K562 (cell line): Measurements from ENCODE around the gene JUND. TPM values are rescaled to one million over a fixed set of nuclear protein-coding genes. Genes with fewer than 3 reads are reported as not detected.
A peak's percentile ranks its signal among the peaks of the same experiment; 100 is the strongest.

Source experiments
- ATF1 ChIP-seq, 2 experiments: fragments of 450-650 bp in 1 of 2; IDR thresholded peaks; 2 replicates each; pipeline ENCODE4 v1.6.1; 2016; ENCODE audit warnings: missing compliant biosample characterization in 1 of 2, missing genetic modification characterization in 1 of 2
- CHD4 ChIP-seq: fragments of 200-600 bp; sonication (generic); IDR thresholded peaks from 3 replicates; pipeline ENCODE4 v1.6.1; 2012; ENCODE audit warnings: low read depth, mild to moderate bottlenecking, mixed read lengths, low read length, inconsistent platforms; ENCODE audit not compliant: insufficient read depth, insufficient replicate concordance, poor library complexity, severe bottlenecking
- DDX20 ChIP-seq: fragments of 450-650 bp; IDR thresholded peaks from 2 replicates; pipeline ENCODE4 v1.6.1; 2016; ENCODE audit warnings: missing genetic modification characterization, low read depth, mild to moderate bottlenecking, missing compliant biosample characterization, moderate library complexity
- ETV6 ChIP-seq, 3 experiments: fragments of 150-350 bp in 1 of 3; sonication (generic) in 1 of 3; formaldehyde crosslinking in 1 of 3; IDR thresholded peaks; 2 replicates each; pipeline versions ENCODE4 v1.6.1 to v1.8.0; 2014 to 2022; ENCODE audit warnings: borderline replicate concordance in 2 of 3, low read depth in 2 of 3, antibody characterized with exemption in 1 of 3, low read length in 1 of 3, mild to moderate bottlenecking in 1 of 3, missing genetic modification reagents in 1 of 3
- POLR2A ChIP-seq: fragments of 450-650 bp; conservative IDR thresholded peaks from 2 replicates; pipeline ENCODE4 v1.6.1; 2016
- POLR2AphosphoS5 ChIP-seq: IDR thresholded peaks from 2 replicates; pipeline ENCODE4 v1.6.1; 2011; ENCODE audit warnings: mild to moderate bottlenecking, low read depth, low read length, moderate library complexity; ENCODE audit not compliant: control insufficient read depth, insufficient read depth
- ZNF311 ChIP-seq: fragments of 250-450 bp; sonication (Bioruptor Pico); IDR thresholded peaks from 2 replicates; pipeline ENCODE4 v1.4.0; 2020; ENCODE audit warnings: mild to moderate bottlenecking, moderate library complexity
- ZNF431 ChIP-seq: sonication (generic); formaldehyde crosslinking; IDR thresholded peaks from 2 replicates; pipeline ENCODE4 v1.8.0; 2022; ENCODE audit warnings: mild to moderate bottlenecking, missing genetic modification reagents
- ZZZ3 ChIP-seq: fragments of 450-650 bp; IDR thresholded peaks from 2 replicates; pipeline ENCODE4 v1.6.1; 2016; ENCODE audit warnings: antibody characterized with exemption, mild to moderate bottlenecking, moderate library complexity
- polyA plus RNA-seq, 8 experiments: library from polyadenylated mRNA; depleted of rRNA in 4 of 8; stranded (reverse) in 5 of 8; unstranded in 3 of 8; fragments of >200 nt; fragmentation: Nextera tagmentation in 2 of 8; fragmentation: Illumina TruSeq in 1 of 8; extraction: Ambion mirVana in 2 of 8; extraction: Trizol in 1 of 8; gene quantifications; 2 replicates each; pipeline versions ENCODE4 v1.2.1 to v1.2.3, GENCODE V29; 2011 to 2014; ENCODE audit warnings: inconsistent platforms in 1 of 8, missing spikeins in 1 of 8
- total RNA-seq, 7 experiments: library from RNA; depleted of rRNA in 6 of 7; stranded (reverse); fragments of >200 nt in 6 of 7; fragmentation: Illumina TruSeq in 2 of 7; extraction: Trizol in 2 of 7; gene quantifications; 2 replicates each; pipeline versions ENCODE4 v1.2.1 to v1.2.3, GENCODE V29; 2011 to 2021; ENCODE audit warnings: low replicate concordance in 1 of 7
- TF ChIP-seq, protein P1 (sequence below): IDR thresholded peaks from 2 replicates; pipeline ENCODE4 v1.6.1; 2016; ENCODE audit warnings: missing genetic modification characterization, missing compliant biosample characterization
- TF ChIP-seq, protein P2 (sequence below): fragments of 250-450 bp; sonication (Bioruptor Pico); IDR thresholded peaks from 2 replicates; pipeline ENCODE4 v1.8.0; 2022; ENCODE audit warnings: inconsistent platforms, mild to moderate bottlenecking, moderate library complexity, borderline replicate concordance
- TF ChIP-seq, protein P3 (sequence below): fragments of 450-650 bp; IDR thresholded peaks from 2 replicates; pipeline ENCODE4 v1.6.1; 2017; ENCODE audit warnings: antibody characterized with exemption, mild to moderate bottlenecking
- TF ChIP-seq, protein P4 (sequence below): IDR thresholded peaks from 3 replicates; pipeline ENCODE4 v1.6.1; 2011; ENCODE audit warnings: borderline replicate concordance, mild to moderate bottlenecking, moderate library complexity; ENCODE audit not compliant: insufficient read length; ENCODE audit errors: extremely low read depth

The JUND gene
- total and polyA plus RNA-seq, 9 of the 15 experiments (the other 6 are each of a cell fraction or from before 2014, with no cell fraction given): 6.4 to 286 (median 42.3) TPM

DNA sequence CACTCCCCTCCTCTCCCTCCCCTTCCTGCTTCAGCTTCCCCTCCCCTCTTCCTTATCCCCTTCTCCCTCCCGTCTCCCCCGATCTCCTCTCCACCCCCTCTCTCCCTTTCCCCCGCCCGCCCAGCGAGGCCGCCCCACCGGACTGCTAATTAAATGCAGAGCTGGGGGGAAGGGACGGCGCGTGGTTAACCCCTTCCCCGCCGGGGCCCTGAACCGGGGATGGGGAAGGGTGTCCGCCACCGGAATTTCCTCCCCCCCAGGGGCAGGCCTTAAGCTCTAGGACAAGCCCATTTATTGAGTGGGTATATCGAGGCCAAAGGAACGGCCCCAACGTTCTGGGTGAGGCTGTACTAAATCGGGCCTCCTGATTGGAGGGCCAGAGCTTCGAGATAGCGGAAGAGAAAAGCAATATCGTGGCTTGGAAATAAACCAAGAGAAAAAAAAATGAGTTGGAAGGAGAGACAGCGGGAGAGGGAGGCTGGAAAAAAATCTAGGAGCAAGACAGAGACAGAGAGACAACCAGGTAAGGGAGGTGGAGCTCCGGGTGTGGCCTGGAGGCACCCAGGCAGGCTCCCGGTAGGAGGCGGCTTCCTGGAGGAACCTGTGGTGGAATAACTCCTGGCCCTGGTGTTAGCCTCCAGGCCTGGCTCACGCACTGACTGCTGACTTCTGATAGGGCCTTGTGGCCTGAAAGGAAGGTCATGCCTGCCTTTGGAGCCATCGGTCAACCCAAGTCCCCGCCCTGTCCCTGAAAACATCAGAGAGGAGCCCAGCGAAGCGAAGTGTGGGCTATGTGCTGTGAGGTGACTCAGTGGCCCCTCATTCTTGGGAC is 11.6 kb upstream of the JUND start (continued):
- TF ChIP-seq, protein P1, sequence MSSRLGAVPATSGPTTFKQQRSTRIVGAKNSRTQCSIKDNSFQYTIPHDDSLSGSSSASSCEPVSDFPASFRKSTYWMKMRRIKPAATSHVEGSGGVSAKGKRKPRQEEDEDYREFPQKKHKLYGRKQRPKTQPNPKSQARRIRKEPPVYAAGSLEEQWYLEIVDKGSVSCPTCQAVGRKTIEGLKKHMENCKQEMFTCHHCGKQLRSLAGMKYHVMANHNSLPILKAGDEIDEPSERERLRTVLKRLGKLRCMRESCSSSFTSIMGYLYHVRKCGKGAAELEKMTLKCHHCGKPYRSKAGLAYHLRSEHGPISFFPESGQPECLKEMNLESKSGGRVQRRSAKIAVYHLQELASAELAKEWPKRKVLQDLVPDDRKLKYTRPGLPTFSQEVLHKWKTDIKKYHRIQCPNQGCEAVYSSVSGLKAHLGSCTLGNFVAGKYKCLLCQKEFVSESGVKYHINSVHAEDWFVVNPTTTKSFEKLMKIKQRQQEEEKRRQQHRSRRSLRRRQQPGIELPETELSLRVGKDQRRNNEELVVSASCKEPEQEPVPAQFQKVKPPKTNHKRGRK (tag): no peak
- TF ChIP-seq, protein P2, sequence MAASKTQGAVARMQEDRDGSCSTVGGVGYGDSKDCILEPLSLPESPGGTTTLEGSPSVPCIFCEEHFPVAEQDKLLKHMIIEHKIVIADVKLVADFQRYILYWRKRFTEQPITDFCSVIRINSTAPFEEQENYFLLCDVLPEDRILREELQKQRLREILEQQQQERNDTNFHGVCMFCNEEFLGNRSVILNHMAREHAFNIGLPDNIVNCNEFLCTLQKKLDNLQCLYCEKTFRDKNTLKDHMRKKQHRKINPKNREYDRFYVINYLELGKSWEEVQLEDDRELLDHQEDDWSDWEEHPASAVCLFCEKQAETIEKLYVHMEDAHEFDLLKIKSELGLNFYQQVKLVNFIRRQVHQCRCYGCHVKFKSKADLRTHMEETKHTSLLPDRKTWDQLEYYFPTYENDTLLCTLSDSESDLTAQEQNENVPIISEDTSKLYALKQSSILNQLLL (CRISPR knock-in tag): no peak
- TF ChIP-seq, protein P3, sequence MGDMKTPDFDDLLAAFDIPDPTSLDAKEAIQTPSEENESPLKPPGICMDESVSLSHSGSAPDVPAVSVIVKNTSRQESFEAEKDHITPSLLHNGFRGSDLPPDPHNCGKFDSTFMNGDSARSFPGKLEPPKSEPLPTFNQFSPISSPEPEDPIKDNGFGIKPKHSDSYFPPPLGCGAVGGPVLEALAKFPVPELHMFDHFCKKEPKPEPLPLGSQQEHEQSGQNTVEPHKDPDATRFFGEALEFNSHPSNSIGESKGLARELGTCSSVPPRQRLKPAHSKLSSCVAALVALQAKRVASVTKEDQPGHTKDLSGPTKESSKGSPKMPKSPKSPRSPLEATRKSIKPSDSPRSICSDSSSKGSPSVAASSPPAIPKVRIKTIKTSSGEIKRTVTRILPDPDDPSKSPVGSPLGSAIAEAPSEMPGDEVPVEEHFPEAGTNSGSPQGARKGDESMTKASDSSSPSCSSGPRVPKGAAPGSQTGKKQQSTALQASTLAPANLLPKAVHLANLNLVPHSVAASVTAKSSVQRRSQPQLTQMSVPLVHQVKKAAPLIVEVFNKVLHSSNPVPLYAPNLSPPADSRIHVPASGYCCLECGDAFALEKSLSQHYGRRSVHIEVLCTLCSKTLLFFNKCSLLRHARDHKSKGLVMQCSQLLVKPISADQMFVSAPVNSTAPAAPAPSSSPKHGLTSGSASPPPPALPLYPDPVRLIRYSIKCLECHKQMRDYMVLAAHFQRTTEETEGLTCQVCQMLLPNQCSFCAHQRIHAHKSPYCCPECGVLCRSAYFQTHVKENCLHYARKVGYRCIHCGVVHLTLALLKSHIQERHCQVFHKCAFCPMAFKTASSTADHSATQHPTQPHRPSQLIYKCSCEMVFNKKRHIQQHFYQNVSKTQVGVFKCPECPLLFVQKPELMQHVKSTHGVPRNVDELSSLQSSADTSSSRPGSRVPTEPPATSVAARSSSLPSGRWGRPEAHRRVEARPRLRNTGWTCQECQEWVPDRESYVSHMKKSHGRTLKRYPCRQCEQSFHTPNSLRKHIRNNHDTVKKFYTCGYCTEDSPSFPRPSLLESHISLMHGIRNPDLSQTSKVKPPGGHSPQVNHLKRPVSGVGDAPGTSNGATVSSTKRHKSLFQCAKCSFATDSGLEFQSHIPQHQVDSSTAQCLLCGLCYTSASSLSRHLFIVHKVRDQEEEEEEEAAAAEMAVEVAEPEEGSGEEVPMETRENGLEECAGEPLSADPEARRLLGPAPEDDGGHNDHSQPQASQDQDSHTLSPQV: peak; percentile 67; the same call in 1 of the 2 replicates
- TF ChIP-seq CHD4 (peak; percentile 58), ATF1 (CRISPR knock-in tag; IDR thresholded peaks at IDR 0.05) (no peak), ATF1 (tag; IDR thresholded peaks at IDR 0.05) (0 out of 2 replicates have a peak, but pooled peaks have one; percentile 3), ZNF311 (CRISPR knock-in tag) (no peak), ETV6 (IDR thresholded peaks at IDR 0.05; ENCODE audit: borderline replicate concordance in 1 of 2, low read depth in 2 of 2, low read length in 1 of 2) (no peak), ETV6 (CRISPR knock-in tag; IDR thresholded peaks at IDR 0.05; ENCODE audit: borderline replicate concordance) (no peak), POLR2A (peak; percentile 68; the same call in 1 of the 2 replicates), ZZZ3 (no peak), ZNF431 (no peak), DDX20 (no peak), POLR2AphosphoS5 (no peak)
- TF ChIP-seq, protein P4, sequence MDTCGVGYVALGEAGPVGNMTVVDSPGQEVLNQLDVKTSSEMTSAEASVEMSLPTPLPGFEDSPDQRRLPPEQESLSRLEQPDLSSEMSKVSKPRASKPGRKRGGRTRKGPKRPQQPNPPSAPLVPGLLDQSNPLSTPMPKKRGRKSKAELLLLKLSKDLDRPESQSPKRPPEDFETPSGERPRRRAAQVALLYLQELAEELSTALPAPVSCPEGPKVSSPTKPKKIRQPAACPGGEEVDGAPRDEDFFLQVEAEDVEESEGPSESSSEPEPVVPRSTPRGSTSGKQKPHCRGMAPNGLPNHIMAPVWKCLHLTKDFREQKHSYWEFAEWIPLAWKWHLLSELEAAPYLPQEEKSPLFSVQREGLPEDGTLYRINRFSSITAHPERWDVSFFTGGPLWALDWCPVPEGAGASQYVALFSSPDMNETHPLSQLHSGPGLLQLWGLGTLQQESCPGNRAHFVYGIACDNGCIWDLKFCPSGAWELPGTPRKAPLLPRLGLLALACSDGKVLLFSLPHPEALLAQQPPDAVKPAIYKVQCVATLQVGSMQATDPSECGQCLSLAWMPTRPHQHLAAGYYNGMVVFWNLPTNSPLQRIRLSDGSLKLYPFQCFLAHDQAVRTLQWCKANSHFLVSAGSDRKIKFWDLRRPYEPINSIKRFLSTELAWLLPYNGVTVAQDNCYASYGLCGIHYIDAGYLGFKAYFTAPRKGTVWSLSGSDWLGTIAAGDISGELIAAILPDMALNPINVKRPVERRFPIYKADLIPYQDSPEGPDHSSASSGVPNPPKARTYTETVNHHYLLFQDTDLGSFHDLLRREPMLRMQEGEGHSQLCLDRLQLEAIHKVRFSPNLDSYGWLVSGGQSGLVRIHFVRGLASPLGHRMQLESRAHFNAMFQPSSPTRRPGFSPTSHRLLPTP: peak; percentile 83
